ENCODE results near the gene HIVEP3. TPM values are rescaled to one million over a fixed set of nuclear protein-coding genes. Genes with fewer than 3 reads are reported as not detected.
A peak's percentile ranks its signal among the peaks of the same experiment; 100 is the strongest.

The HIVEP3 gene
- total and polyA plus RNA-seq, 11 donors, result 3.2 to 11.9 (median 5.0) TPM

- Histone ChIP-seq H3K4me3 (no peak overlapping the region), H3K27ac (peak overlapping the region in 1 of 12 donors; percentile 18), H3K27me3 (no peaks in the 10 kb centered on the region), H3K9me3 (no peaks in the 10 kb centered on the region), H3K36me3 (no peaks in the 10 kb centered on the region), H3K4me1 (peaks cover 0 to 43% (median 10%) of the 10 kb centered on the region in 12 donors)
- ATAC-seq (no peak), DNase-seq (no peak)
- no peak for TF ChIP-seq CTCF (IDR thresholded peaks at IDR 0.05)
- TF ChIP-seq POLR2A (IDR thresholded peaks at IDR 0.05), result no peak
- intact Hi-C loops (cut with DNase I), result no loop called here
- 91 to 96% (median 92%) methylated on average over 9 to 10 of the region's 10 CpGs for WGBS, 4 donors
These were observed 229.6 kb downstream of the HIVEP3 start for GRCh38 chr1:41689139-41689538.

- Histone ChIP-seq H3K4me3 (no peak overlapping the region), H3K9me3 (no peaks in the 10 kb centered on the region), H3K27ac (no peak overlapping the region), H3K27me3 (no peaks in the 10 kb centered on the region), H3K36me3 (no peaks in the 10 kb centered on the region), H3K4me1 (peaks cover 0 to 63% (median 20%) of the 10 kb centered on the region in 12 donors)
- 98 to 100% (median 99%) methylated on average over 1 of the region's 1 CpG for WGBS, 4 donors
- DNase-seq, result no peak
- TF ChIP-seq CTCF (IDR thresholded peaks at IDR 0.05) (no peak), POLR2A (IDR thresholded peaks at IDR 0.05) (no peak)
- ATAC-seq, result no peak
- intact Hi-C loops (cut with DNase I), result no loop called here
These were observed 231.7 kb downstream of the HIVEP3 start for GRCh38 chr1:41687007-41687406.

GRCh38 chr1:41683681-41684500 lies 234.8 kb downstream of the HIVEP3 start:
- DNase-seq (peak in 3 of 5 donors; percentile 38 to 69 (median 41)), ATAC-seq (peak in 2 of 4 donors; percentile 24 to 65)
- no peaks in the 10 kb centered on the region for H3K27me3 ChIP-seq
- 63 to 69% (median 65%) methylated on average over 3 to 4 of the region's 4 CpGs for WGBS, 4 donors
- no peak overlapping the region for H3K4me3 ChIP-seq
- peak overlapping the region in 3 of 12 donors; percentile 5 to 64 (median 29) for H3K27ac ChIP-seq
- H3K36me3 ChIP-seq, result no peaks in the 10 kb centered on the region
- H3K9me3 ChIP-seq, result no peaks in the 10 kb centered on the region
- TF ChIP-seq POLR2A (IDR thresholded peaks at IDR 0.05), result no peak
- no peak for TF ChIP-seq CTCF (IDR thresholded peaks at IDR 0.05)
- intact Hi-C loops (cut with DNase I), result no loop called here
- peaks cover 0 to 65% (median 22%) of the 10 kb centered on the region in 12 donors for H3K4me1 ChIP-seq

- peak overlapping the region in 1 of 12 donors; percentile 64 for H3K27ac ChIP-seq
- H3K27me3 ChIP-seq, result no peaks in the 10 kb centered on the region
- DNase-seq (no peak), ATAC-seq (no peak)
- H3K9me3 ChIP-seq, result no peaks in the 10 kb centered on the region
- no peak overlapping the region for H3K4me3 ChIP-seq
- intact Hi-C loops (cut with DNase I), result no loop called here
- peaks cover 0 to 73% (median 30%) of the 10 kb centered on the region in 12 donors for H3K4me1 ChIP-seq
- WGBS, 4 donors, result 93 to 96% (median 94%) methylated on average over 6 of the region's 6 CpGs
- TF ChIP-seq CTCF (IDR thresholded peaks at IDR 0.05) (no peak), POLR2A (IDR thresholded peaks at IDR 0.05) (no peak)
- no peaks in the 10 kb centered on the region for H3K36me3 ChIP-seq
These were observed 235.7 kb downstream of the HIVEP3 start for GRCh38 chr1:41682845-41683625.

Measured in heart left ventricle (tissue), 16 donors.